SH-SY5Y (cell line): ENCODE measurements around the gene ARMC3.

Experiments used
- GATA2 ChIP-seq: IDR thresholded peaks from 2 replicates; pipeline ENCODE4 v1.6.1; 2011; ENCODE audit warnings: mild to moderate bottlenecking, low read depth, low read length
- GATA3 ChIP-seq: IDR thresholded peaks from 2 replicates; pipeline ENCODE4 v1.6.1; 2011; ENCODE audit warnings: low read depth, mild to moderate bottlenecking, low read length, moderate library complexity

- TF ChIP-seq GATA2 (no peak), GATA3 (no peak)
These were observed 34.1 kb upstream of the ARMC3 start for GRCh38 chr10:22893781-22894180.
